ENCODE measurements around the gene MED9.

Gene MED9

DNA sequence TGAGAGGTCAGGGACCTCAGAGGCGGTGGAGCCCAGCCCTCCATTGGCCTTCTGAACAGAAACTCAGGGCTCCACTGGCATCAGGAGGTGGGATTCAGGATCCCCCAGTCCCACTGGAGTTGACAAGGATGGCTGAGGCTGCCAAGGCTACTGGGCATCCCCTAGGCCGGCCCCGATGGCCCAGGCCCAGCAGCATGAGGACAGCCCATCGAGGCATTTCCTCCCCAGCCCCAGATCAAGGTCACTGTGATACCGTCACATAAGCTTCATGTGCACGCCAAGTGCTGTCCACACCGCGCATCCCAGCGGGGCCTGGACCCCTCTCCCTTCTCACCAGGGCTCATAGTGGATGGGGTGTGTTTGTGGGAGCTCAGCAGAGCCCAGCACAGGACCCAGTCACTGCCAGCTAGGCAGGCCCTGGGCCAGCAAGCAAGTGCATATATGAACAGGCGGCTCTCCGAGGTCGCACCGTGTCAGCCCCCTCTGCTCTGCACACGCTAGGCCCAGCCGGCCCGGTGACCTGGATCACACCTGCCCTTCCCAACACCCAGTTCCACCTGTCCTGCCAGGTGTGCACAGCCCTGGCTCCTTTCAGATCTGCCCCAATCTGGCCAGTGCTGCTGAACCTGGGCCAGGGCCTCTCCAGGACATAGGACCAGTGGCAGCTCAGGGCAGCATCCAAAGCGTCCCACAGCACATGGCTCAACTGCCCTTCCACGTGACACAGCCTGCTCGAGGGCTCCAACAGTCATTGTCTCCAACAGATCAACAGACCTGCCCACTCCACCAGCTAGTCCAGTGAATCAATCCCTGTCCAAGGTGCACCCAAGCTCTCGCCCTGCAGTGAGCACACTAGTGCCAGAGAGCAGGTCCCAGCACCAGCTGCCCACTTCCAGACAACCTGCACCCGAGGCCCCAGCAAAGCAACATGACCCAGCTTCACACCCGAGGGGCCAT, 52.2 kb downstream of the MED9 start:
- DNase-seq (ENCODE audit: insufficient read length, low spot score) (no peak), FAIRE-seq (no peak)
- no peak for TF ChIP-seq POLR2A (IDR thresholded peaks at IDR 0.05; ENCODE audit: low read depth, low read length)

DNA sequence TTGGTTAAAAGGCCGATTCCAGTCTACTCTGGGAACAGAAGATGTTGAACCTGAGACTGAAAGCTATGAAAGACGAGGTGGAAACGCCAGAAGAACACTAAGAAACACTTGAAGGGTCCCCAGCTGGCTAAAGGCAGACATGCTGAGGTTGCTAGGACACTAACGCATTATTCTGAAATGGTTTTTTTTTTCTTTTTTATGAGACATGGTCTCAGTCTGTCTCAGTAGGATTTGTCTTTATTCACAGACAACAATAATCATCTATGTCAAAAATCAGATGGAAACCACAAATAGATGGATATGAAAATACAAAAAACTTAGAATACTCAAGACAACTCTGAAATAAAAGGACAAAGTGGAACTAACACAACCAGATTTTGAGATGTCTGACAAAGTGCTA, 54.4 kb downstream of the MED9 start:
- FAIRE-seq = no peak
- no peak for TF ChIP-seq POLR2A (IDR thresholded peaks at IDR 0.05; ENCODE audit: low read depth, low read length)
- DNase-seq (ENCODE audit: insufficient read length, low spot score) = no peak

GRCh38 chr17:17532991-17533390, 56.2 kb downstream of the MED9 start:
- no peak for DNase-seq (ENCODE audit: insufficient read length, low spot score)
- FAIRE-seq = no peak
- TF ChIP-seq POLR2A (IDR thresholded peaks at IDR 0.05; ENCODE audit: low read depth, low read length) = no peak

DNA sequence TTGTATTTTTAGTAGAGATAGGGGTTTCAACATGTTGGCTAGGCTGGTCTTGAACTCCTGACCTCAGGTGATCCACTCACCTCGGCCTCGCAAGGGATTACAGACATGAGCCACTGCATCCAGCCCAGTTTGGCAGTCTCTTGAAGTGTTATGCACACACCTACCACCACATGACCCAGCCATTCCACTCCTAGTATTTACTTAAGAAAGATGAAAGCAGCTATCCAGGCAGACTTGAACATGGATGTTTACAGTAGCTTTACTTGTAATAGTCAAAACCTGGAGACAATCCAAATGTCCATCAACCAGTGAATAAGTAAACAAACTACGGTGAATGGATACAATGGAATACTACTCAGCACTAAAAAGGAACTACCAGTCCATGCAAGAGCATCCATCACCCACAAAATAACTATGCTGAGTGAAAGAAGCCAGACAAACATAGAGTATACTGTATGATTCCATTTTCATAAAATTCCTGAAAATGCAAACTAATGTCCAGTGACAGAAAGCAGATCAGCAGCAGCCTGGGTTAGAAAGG, 57.2 kb downstream of the MED9 start:
- DNase-seq (ENCODE audit: insufficient read length, low spot score) (no peak), FAIRE-seq (no peak)
- TF ChIP-seq POLR2A (IDR thresholded peaks at IDR 0.05; ENCODE audit: low read depth, low read length) = no peak

DNA sequence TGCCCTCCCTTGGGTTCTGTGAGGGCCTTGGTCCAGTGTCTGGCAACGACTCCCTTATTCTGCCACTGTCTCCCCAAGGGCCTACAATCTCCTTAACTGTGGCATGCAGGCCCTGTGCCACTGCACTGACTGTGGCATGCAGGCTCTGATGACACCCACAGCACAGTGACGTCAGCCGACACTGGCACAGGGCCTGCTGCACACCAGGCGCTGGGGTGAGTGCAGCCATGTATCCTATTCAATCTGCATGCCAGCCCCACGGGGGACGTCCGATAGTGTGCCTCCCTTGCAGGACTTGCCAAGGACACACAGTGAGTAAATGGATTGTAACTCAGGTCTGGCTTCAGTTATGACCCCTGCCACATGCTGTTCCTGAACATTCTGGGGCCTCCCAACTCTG, 59.2 kb downstream of the MED9 start:
- TF ChIP-seq POLR2A (IDR thresholded peaks at IDR 0.05; ENCODE audit: low read depth, low read length) = no peak
- DNase-seq (ENCODE audit: insufficient read length, low spot score) (no peak), FAIRE-seq (no peak)

DNA sequence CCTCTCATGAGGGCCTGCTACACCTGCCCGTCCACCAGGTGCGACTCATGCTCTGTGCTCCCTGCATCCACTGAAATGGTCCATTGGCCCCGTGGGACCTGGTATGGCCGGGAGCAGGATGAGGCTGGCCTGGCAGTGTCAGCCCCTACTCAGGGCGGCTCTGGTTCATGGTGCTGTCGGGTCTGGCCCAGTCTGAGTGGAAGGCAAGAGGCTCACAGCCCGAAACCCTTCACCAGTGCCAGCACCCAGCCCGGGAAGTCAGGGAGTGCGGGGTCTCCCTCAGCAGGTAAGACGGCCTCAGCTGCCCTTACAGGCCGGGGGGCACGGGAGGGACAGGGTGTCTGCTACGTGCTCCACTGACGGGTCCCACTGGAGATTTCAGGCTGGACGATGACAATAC, 59.9 kb downstream of the MED9 start:
- no peak for TF ChIP-seq POLR2A (IDR thresholded peaks at IDR 0.05; ENCODE audit: low read depth, low read length)
- no peak for DNase-seq (ENCODE audit: insufficient read length, low spot score)
- no peak for FAIRE-seq

DNA sequence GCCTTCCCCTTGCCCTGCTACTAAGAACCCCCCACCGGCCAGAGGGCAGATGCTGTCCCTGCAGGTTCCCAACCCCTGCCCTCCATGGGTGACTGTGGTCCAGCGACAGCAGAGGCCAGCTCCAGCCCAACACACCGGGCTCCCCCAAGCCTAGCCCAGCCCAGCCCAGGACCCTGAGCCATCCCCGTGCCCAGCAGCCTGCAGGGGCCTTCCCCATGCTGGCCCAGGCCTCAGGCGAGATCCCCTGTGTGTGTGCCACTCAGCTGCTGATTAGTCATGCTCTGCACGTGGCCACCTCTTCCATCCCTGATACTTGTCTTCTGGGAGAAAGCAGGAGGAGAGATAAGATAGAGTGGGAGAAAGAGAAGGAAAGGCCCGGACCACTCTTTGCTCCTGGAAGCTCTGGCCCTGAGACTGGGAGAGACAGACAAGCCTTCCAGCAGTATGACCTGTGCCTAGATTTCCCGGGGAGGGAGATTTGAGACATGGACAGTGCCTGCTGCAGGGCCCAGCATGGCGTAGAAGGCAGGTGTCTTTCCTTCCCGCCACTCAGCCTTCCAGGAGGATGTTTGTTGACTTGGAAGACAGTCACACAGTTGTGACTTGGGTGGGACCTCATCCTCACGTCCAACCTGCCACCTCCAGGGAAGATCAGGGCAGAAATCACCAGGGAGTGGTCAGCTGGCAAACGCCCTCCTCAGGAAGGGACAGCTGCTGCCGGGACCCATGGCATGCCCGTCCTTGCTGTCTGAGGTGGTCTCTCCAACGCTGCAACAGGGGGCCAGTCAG, 60.7 kb downstream of the MED9 start:
- no peak for FAIRE-seq
- DNase-seq (ENCODE audit: insufficient read length, low spot score) = no peak

GRCh38 chr17:17538417-17539391, 61.9 kb downstream of the MED9 start:
- FAIRE-seq = no peak

More for the DNA sequence above, 60.7 kb downstream of the MED9 start:
- TF ChIP-seq POLR2A (IDR thresholded peaks at IDR 0.05; ENCODE audit: low read depth, low read length) = no peak

GRCh38 chr17:17539591-17539990, 62.8 kb downstream of the MED9 start:
- no peak for TF ChIP-seq POLR2A (IDR thresholded peaks at IDR 0.05; ENCODE audit: low read depth, low read length)
- DNase-seq (ENCODE audit: insufficient read length, low spot score) = no peak
- FAIRE-seq = no peak

More at GRCh38 chr17:17538417-17539391, 61.9 kb downstream of the MED9 start:
- DNase-seq (ENCODE audit: insufficient read length, low spot score) = no peak
- no peak for TF ChIP-seq POLR2A (IDR thresholded peaks at IDR 0.05; ENCODE audit: low read depth, low read length)

GRCh38 chr17:17540278-17540906, 63.6 kb downstream of the MED9 start:
- no peak for FAIRE-seq
- TF ChIP-seq POLR2A (IDR thresholded peaks at IDR 0.05; ENCODE audit: low read depth, low read length) = no peak
- DNase-seq (ENCODE audit: insufficient read length, low spot score) = no peak

GRCh38 chr17:17540935-17541639, 64.3 kb downstream of the MED9 start:
- TF ChIP-seq POLR2A (IDR thresholded peaks at IDR 0.05; ENCODE audit: low read depth, low read length) = no peak
- FAIRE-seq (no peak), DNase-seq (ENCODE audit: insufficient read length, low spot score) (no peak)

GRCh38 chr17:17541640-17542001, 64.8 kb downstream of the MED9 start:
- no peak for DNase-seq (ENCODE audit: insufficient read length, low spot score)
- TF ChIP-seq POLR2A (IDR thresholded peaks at IDR 0.05; ENCODE audit: low read depth, low read length) = no peak
- FAIRE-seq = no peak

Measured in H54 (cell line).